ENCODE results near the gene MAP2. TPM values are rescaled to one million over a fixed set of nuclear protein-coding genes. Genes with fewer than 3 reads are reported as not detected.

MAP2 gene
- total and polyA plus RNA-seq, 2 experiments from 2014 or later = 2.9 to 4.4 TPM

DNA sequence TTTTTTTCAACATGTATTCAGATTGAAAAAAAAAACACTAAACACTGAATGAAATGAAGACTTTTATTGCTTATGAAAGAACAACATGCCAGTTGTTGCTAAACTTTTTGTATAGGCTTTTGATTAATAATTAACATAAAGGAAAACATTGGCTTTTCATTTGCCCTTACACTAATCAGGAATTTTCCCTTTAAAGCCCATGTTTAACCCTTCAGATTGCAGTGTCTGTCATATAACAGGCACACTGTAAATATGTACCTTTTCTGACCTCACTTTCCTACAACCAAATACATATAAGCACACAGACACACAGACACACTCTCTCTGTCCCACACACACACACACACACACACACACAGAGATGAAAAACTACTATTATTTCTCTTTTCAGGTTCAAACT, 84.4 kb downstream of the MAP2 start (continued):
- no peak for TF ChIP-seq CTCF (conservative IDR thresholded peaks at IDR 0.05; ENCODE audit: low read depth in 2 of 2)

- H3K27me3 Mint-ChIP-seq (ENCODE audit: insufficient read depth, low read depth, poor library complexity) = peaks cover 8% of the 10 kb centered on the region
- H3K27me3 ChIP-seq (ENCODE audit: insufficient read depth) = peaks cover 53% of the 10 kb centered on the region
- ATAC-seq (no peak), DNase-seq (ENCODE audit: low spot score) (no peak)
- H3K4me1 Mint-ChIP-seq = peaks cover 4% of the 10 kb centered on the region; the same call in 1 of the 3 replicates
- H3K4me1 ChIP-seq (ENCODE audit: insufficient read depth) = no peaks in the 10 kb centered on the region
- H3K9me3 Mint-ChIP-seq = no peaks in the 10 kb centered on the region
- H3K27ac Mint-ChIP-seq = no peak overlapping the region
- H3K79me2 ChIP-seq (replicated peaks; ENCODE audit: insufficient read depth) = no peaks in the 10 kb centered on the region
- H3K4me3 ChIP-seq = no peak overlapping the region
- H3K9me2 ChIP-seq (ENCODE audit: insufficient read depth) = no peaks in the 10 kb centered on the region
- no peaks in the 10 kb centered on the region for H3K36me3 ChIP-seq (ENCODE audit: insufficient read depth)
- H2AFZ ChIP-seq = no peak overlapping the region
- H3K4me2 ChIP-seq = no peak overlapping the region
- H4K20me1 ChIP-seq (replicated peaks; ENCODE audit: insufficient read depth) = 0 out of 2 replicates have a peak, but pooled peaks cover 5% of the 10 kb centered on the region
- H3F3A ChIP-seq (replicated peaks; ENCODE audit: low read depth) = no peaks in the 10 kb centered on the region
- H3K36me3 Mint-ChIP-seq (ENCODE audit: low read depth) = no peaks in the 10 kb centered on the region
- no peak overlapping the region for H3K27ac ChIP-seq (ENCODE audit: low read depth)
- no peak overlapping the region for H3K4me3 Mint-ChIP-seq
- TF ChIP-seq ZNF114 (CRISPR knock-in tag; IDR thresholded peaks at IDR 0.05) (no peak), JUNB (IDR thresholded peaks at IDR 0.05; ENCODE audit: unreplicated experiment) (no peak), EZH2 (IDR thresholded peaks at IDR 0.05; ENCODE audit: low read depth, unreplicated experiment) (no peak), ZNF331 (CRISPR knock-in tag; IDR thresholded peaks at IDR 0.05; ENCODE audit: low read depth) (no peak), CTCF (conservative IDR thresholded peaks at IDR 0.05; ENCODE audit: low read depth in 2 of 2) (no peak), POLR2AphosphoS5 (IDR thresholded peaks at IDR 0.05; ENCODE audit: low read depth) (no peak), ETS1 (IDR thresholded peaks at IDR 0.05) (no peak), NANOG (IDR thresholded peaks at IDR 0.05; ENCODE audit: borderline replicate concordance) (no peak), ZNF462 (CRISPR knock-in tag; IDR thresholded peaks at IDR 0.05) (no peak), STAT1 (IDR thresholded peaks at IDR 0.05; ENCODE audit: unreplicated experiment) (no peak)
- TF ChIP-seq, protein P1, sequence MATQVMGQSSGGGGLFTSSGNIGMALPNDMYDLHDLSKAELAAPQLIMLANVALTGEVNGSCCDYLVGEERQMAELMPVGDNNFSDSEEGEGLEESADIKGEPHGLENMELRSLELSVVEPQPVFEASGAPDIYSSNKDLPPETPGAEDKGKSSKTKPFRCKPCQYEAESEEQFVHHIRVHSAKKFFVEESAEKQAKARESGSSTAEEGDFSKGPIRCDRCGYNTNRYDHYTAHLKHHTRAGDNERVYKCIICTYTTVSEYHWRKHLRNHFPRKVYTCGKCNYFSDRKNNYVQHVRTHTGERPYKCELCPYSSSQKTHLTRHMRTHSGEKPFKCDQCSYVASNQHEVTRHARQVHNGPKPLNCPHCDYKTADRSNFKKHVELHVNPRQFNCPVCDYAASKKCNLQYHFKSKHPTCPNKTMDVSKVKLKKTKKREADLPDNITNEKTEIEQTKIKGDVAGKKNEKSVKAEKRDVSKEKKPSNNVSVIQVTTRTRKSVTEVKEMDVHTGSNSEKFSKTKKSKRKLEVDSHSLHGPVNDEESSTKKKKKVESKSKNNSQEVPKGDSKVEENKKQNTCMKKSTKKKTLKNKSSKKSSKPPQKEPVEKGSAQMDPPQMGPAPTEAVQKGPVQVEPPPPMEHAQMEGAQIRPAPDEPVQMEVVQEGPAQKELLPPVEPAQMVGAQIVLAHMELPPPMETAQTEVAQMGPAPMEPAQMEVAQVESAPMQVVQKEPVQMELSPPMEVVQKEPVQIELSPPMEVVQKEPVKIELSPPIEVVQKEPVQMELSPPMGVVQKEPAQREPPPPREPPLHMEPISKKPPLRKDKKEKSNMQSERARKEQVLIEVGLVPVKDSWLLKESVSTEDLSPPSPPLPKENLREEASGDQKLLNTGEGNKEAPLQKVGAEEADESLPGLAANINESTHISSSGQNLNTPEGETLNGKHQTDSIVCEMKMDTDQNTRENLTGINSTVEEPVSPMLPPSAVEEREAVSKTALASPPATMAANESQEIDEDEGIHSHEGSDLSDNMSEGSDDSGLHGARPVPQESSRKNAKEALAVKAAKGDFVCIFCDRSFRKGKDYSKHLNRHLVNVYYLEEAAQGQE (IDR thresholded peaks at IDR 0.05; ENCODE audit: unreplicated experiment) = no peak
Measured at GRCh38 chr2:209511637-209512036, 87.8 kb downstream of the MAP2 start.

All from GM23338 (cell line).